ENCODE measurements around the gene ZBTB49.

ZBTB49 gene

GRCh38 chr4:4274226-4274625 is 15.8 kb upstream of the ZBTB49 start:
- no peak for FAIRE-seq
- DNase-seq (ENCODE audit: insufficient read length, low spot score), result no peak
- TF ChIP-seq PAX5 (IDR thresholded peaks at IDR 0.05; ENCODE audit: insufficient read depth, low read length, severe bottlenecking), result no peak
- no peak for TF ChIP-seq TAF1 (IDR thresholded peaks at IDR 0.05; ENCODE audit: low read depth, low read length)
- no peak for TF ChIP-seq SPI1 (IDR thresholded peaks at IDR 0.05; ENCODE audit: low read depth, low read length)
- TF ChIP-seq POU2F2 (IDR thresholded peaks at IDR 0.05; ENCODE audit: low read depth, low read length), result no peak

- TF ChIP-seq POU2F2 (IDR thresholded peaks at IDR 0.05; ENCODE audit: low read depth, low read length), result no peak
- TF ChIP-seq TAF1 (IDR thresholded peaks at IDR 0.05; ENCODE audit: low read depth, low read length), result no peak
- TF ChIP-seq POLR2AphosphoS5 (IDR thresholded peaks at IDR 0.05; ENCODE audit: low read depth, low read length), result no peak
- no peak for TF ChIP-seq SPI1 (IDR thresholded peaks at IDR 0.05; ENCODE audit: low read depth, low read length)
- no peak for TF ChIP-seq POLR2A (IDR thresholded peaks at IDR 0.05; ENCODE audit: low read depth, low read length)
- TF ChIP-seq PAX5 (IDR thresholded peaks at IDR 0.05; ENCODE audit: insufficient read depth, low read length, severe bottlenecking), result no peak
- DNase-seq (ENCODE audit: insufficient read length, low spot score), result no peak
- FAIRE-seq, result no peak
These were observed 12.5 kb upstream of the ZBTB49 start for GRCh38 chr4:4277531-4277930.

- DNase-seq (ENCODE audit: insufficient read length, low spot score) (no peak), FAIRE-seq (no peak)
- TF ChIP-seq TAF1 (IDR thresholded peaks at IDR 0.05; ENCODE audit: low read depth, low read length) (no peak), POU2F2 (IDR thresholded peaks at IDR 0.05; ENCODE audit: low read depth, low read length) (no peak), POLR2AphosphoS5 (IDR thresholded peaks at IDR 0.05; ENCODE audit: low read depth, low read length) (no peak), PAX5 (IDR thresholded peaks at IDR 0.05; ENCODE audit: insufficient read depth, low read length, severe bottlenecking) (no peak), POLR2A (IDR thresholded peaks at IDR 0.05; ENCODE audit: low read depth, low read length) (no peak), SPI1 (IDR thresholded peaks at IDR 0.05; ENCODE audit: low read depth, low read length) (no peak)
These were observed 8.3 kb upstream of the ZBTB49 start for GRCh38 chr4:4281787-4282186.

- DNase-seq (ENCODE audit: insufficient read length, low spot score) (no peak), FAIRE-seq (no peak)
- TF ChIP-seq POU2F2 (IDR thresholded peaks at IDR 0.05; ENCODE audit: low read depth, low read length) (no peak), SPI1 (IDR thresholded peaks at IDR 0.05; ENCODE audit: low read depth, low read length) (no peak), TAF1 (IDR thresholded peaks at IDR 0.05; ENCODE audit: low read depth, low read length) (no peak), POLR2A (IDR thresholded peaks at IDR 0.05; ENCODE audit: low read depth, low read length) (no peak), PAX5 (IDR thresholded peaks at IDR 0.05; ENCODE audit: insufficient read depth, low read length, severe bottlenecking) (no peak), POLR2AphosphoS5 (IDR thresholded peaks at IDR 0.05; ENCODE audit: low read depth, low read length) (no peak)
These were observed 5.0 kb upstream of the ZBTB49 start for GRCh38 chr4:4284827-4285618.

- no peak for FAIRE-seq
- no peak for TF ChIP-seq POLR2A (IDR thresholded peaks at IDR 0.05; ENCODE audit: low read depth, low read length)
- no peak for TF ChIP-seq POLR2AphosphoS5 (IDR thresholded peaks at IDR 0.05; ENCODE audit: low read depth, low read length)
- TF ChIP-seq TAF1 (IDR thresholded peaks at IDR 0.05; ENCODE audit: low read depth, low read length), result no peak
- no peak for DNase-seq (ENCODE audit: insufficient read length, low spot score)
These were observed 2.0 kb upstream of the ZBTB49 start for GRCh38 chr4:4288098-4288497.

GRCh38 chr4:4289055-4289454 is 996 bp upstream of the ZBTB49 start:
- TF ChIP-seq SPI1 (IDR thresholded peaks at IDR 0.05; ENCODE audit: low read depth, low read length) (no peak), TAF1 (IDR thresholded peaks at IDR 0.05; ENCODE audit: low read depth, low read length) (no peak), POLR2A (IDR thresholded peaks at IDR 0.05; ENCODE audit: low read depth, low read length) (no peak), PAX5 (IDR thresholded peaks at IDR 0.05; ENCODE audit: insufficient read depth, low read length, severe bottlenecking) (no peak), POLR2AphosphoS5 (IDR thresholded peaks at IDR 0.05; ENCODE audit: low read depth, low read length) (no peak), POU2F2 (IDR thresholded peaks at IDR 0.05; ENCODE audit: low read depth, low read length) (no peak)
- DNase-seq (ENCODE audit: insufficient read length, low spot score) (no peak), FAIRE-seq (no peak)

- TF ChIP-seq POLR2AphosphoS5 (IDR thresholded peaks at IDR 0.05; ENCODE audit: low read depth, low read length) (no peak), POU2F2 (IDR thresholded peaks at IDR 0.05; ENCODE audit: low read depth, low read length) (no peak), POLR2A (IDR thresholded peaks at IDR 0.05; ENCODE audit: low read depth, low read length) (no peak), TAF1 (IDR thresholded peaks at IDR 0.05; ENCODE audit: low read depth, low read length) (no peak), PAX5 (IDR thresholded peaks at IDR 0.05; ENCODE audit: insufficient read depth, low read length, severe bottlenecking) (no peak), SPI1 (IDR thresholded peaks at IDR 0.05; ENCODE audit: low read depth, low read length) (no peak)
- FAIRE-seq, result no peak
- no peak for DNase-seq (ENCODE audit: insufficient read length, low spot score)
These were observed 482 bp upstream of the ZBTB49 start for GRCh38 chr4:4289597-4289940.

- no peak for FAIRE-seq
- TF ChIP-seq POU2F2 (IDR thresholded peaks at IDR 0.05; ENCODE audit: low read depth, low read length) (no peak), POLR2AphosphoS5 (IDR thresholded peaks at IDR 0.05; ENCODE audit: low read depth, low read length) (no peak), SPI1 (IDR thresholded peaks at IDR 0.05; ENCODE audit: low read depth, low read length) (no peak)
- no peak for DNase-seq (ENCODE audit: insufficient read length, low spot score)
These were observed 3.2 kb downstream of the ZBTB49 start for GRCh38 chr4:4293279-4293678.

- FAIRE-seq (no peak), DNase-seq (ENCODE audit: insufficient read length, low spot score) (no peak)
- TF ChIP-seq SPI1 (IDR thresholded peaks at IDR 0.05; ENCODE audit: low read depth, low read length) (no peak), POLR2A (IDR thresholded peaks at IDR 0.05; ENCODE audit: low read depth, low read length) (no peak), PAX5 (IDR thresholded peaks at IDR 0.05; ENCODE audit: insufficient read depth, low read length, severe bottlenecking) (no peak), POLR2AphosphoS5 (IDR thresholded peaks at IDR 0.05; ENCODE audit: low read depth, low read length) (no peak), POU2F2 (IDR thresholded peaks at IDR 0.05; ENCODE audit: low read depth, low read length) (no peak), TAF1 (IDR thresholded peaks at IDR 0.05; ENCODE audit: low read depth, low read length) (no peak)
These were observed 6.3 kb downstream of the ZBTB49 start for GRCh38 chr4:4296283-4296846.

- DNase-seq (ENCODE audit: insufficient read length, low spot score) (no peak), FAIRE-seq (no peak)
- no peak for TF ChIP-seq TAF1 (IDR thresholded peaks at IDR 0.05; ENCODE audit: low read depth, low read length)
- no peak for TF ChIP-seq PAX5 (IDR thresholded peaks at IDR 0.05; ENCODE audit: insufficient read depth, low read length, severe bottlenecking)
- no peak for TF ChIP-seq SPI1 (IDR thresholded peaks at IDR 0.05; ENCODE audit: low read depth, low read length)
- TF ChIP-seq POLR2AphosphoS5 (IDR thresholded peaks at IDR 0.05; ENCODE audit: low read depth, low read length), result no peak
- no peak for TF ChIP-seq POLR2A (IDR thresholded peaks at IDR 0.05; ENCODE audit: low read depth, low read length)
- no peak for TF ChIP-seq POU2F2 (IDR thresholded peaks at IDR 0.05; ENCODE audit: low read depth, low read length)
These were observed 9.0 kb downstream of the ZBTB49 start for GRCh38 chr4:4299006-4299405.

Measured in GM12891 (cell line).